GM20000 (cell line): Measurements from ENCODE around the gene CDKN2A.

Experiments used
- DNase-seq: peaks from one replicate; pipeline ENCODE4 v3.0.0; 2012; ENCODE audit warnings: low spot score
- CTCF ChIP-seq: IDR thresholded peaks from 2 replicates; pipeline ENCODE4 v1.5.1; 2012; ENCODE audit warnings: mild to moderate bottlenecking, control low read depth; ENCODE audit errors: extremely low read depth, missing control alignments

The CDKN2A gene

GRCh38 chr9:22036866-22037626 is 42.9 kb upstream of the CDKN2A start:
- DNase-seq = no peak
- no peak for TF ChIP-seq CTCF

- TF ChIP-seq CTCF = no peak
- DNase-seq = no peak
Measured at GRCh38 chr9:22035591-22036011, 41.4 kb upstream of the CDKN2A start.

GRCh38 chr9:22033012-22033630 is 38.9 kb upstream of the CDKN2A start:
- no peak for TF ChIP-seq CTCF
- no peak for DNase-seq

- no peak for TF ChIP-seq CTCF
- DNase-seq = no peak
Measured at GRCh38 chr9:22031655-22032411, 37.6 kb upstream of the CDKN2A start.

- DNase-seq = no peak
- no peak for TF ChIP-seq CTCF
Measured at GRCh38 chr9:22030101-22030598, 36.0 kb upstream of the CDKN2A start.

- DNase-seq = no peak
- TF ChIP-seq CTCF = no peak
Measured at GRCh38 chr9:22029231-22029630, 35.0 kb upstream of the CDKN2A start.

GRCh38 chr9:22028394-22028793 is 34.2 kb upstream of the CDKN2A start:
- DNase-seq = no peak
- no peak for TF ChIP-seq CTCF
